HepG2 (cell line): Measurements from ENCODE around the gene PRMT6. TPM values are rescaled to one million over a fixed set of nuclear protein-coding genes. Genes with fewer than 3 reads are reported as not detected.

ENCODE experiments used
- HOXA5 ChIP-seq: sonication (generic); formaldehyde crosslinking; IDR thresholded peaks from 2 replicates; pipeline ENCODE4 v1.4.0; 2020; ENCODE audit warnings: missing genetic modification reagents
- IKZF4 ChIP-seq: sonication (generic); formaldehyde crosslinking; IDR thresholded peaks from 2 replicates; pipeline ENCODE4 v1.5.1; 2020; ENCODE audit warnings: borderline replicate concordance, mild to moderate bottlenecking, low read depth, missing genetic modification reagents; ENCODE audit errors: not compliant biosample characterization
- KDM5B ChIP-seq: sonication (generic); formaldehyde crosslinking; IDR thresholded peaks from 2 replicates; pipeline ENCODE4 v1.4.0; 2020; ENCODE audit warnings: missing genetic modification reagents, mild to moderate bottlenecking, borderline replicate concordance
- MAZ ChIP-seq, 2 experiments: sonication (generic) in 1 of 2; formaldehyde crosslinking in 1 of 2; IDR thresholded peaks; 2 replicates each; pipeline versions ENCODE4 v1.5.0 to v1.6.1; 2012 to 2020; ENCODE audit warnings: low read depth in 2 of 2, mild to moderate bottlenecking in 2 of 2, borderline replicate concordance in 1 of 2, improper control_type of control experiment in 1 of 2, low read length in 1 of 2, missing genetic modification reagents in 1 of 2, moderate library complexity in 1 of 2
- MIER3 ChIP-seq: IDR thresholded peaks from 2 replicates; pipeline ENCODE4 v1.6.1; 2016; ENCODE audit warnings: missing compliant biosample characterization, borderline replicate concordance
- NFIB ChIP-seq: sonication (generic); formaldehyde crosslinking; IDR thresholded peaks from 2 replicates; pipeline ENCODE4 v1.9.0; 2021; ENCODE audit warnings: missing genetic modification reagents, mild to moderate bottlenecking, borderline replicate concordance
- NR2F6 ChIP-seq, 2 experiments: IDR thresholded peaks; 2 replicates each; pipeline ENCODE4 v1.6.1; 2016; ENCODE audit warnings: antibody characterized with exemption in 1 of 2, mild to moderate bottlenecking in 1 of 2
- SALL2 ChIP-seq: sonication (generic); formaldehyde crosslinking; IDR thresholded peaks from 2 replicates; pipeline ENCODE4 v1.8.1; 2023; ENCODE audit warnings: mild to moderate bottlenecking, missing genetic modification reagents, inconsistent platforms
- SP2 ChIP-seq: sonication (generic); formaldehyde crosslinking; IDR thresholded peaks from 2 replicates; pipeline ENCODE4 v1.5.1; 2020; ENCODE audit warnings: mild to moderate bottlenecking, missing genetic modification reagents
- SRSF4 ChIP-seq: fragments of 200-400 bp; formaldehyde crosslinking; IDR thresholded peaks from one replicate; pipeline ENCODE4 v1.6.1; 2018; ENCODE audit warnings: mild to moderate bottlenecking, low read depth, low read length, moderate library complexity; ENCODE audit not compliant: poor library complexity, severe bottlenecking
- TCF12 ChIP-seq, 2 experiments: fragments of 450-650 bp in 1 of 2; sonication (generic) in 1 of 2; formaldehyde crosslinking in 1 of 2; IDR thresholded peaks; 2 replicates each; pipeline versions ENCODE4 v1.6.1 to v1.8.0; 2017 to 2022; ENCODE audit warnings: antibody characterized with exemption in 1 of 2, mild to moderate bottlenecking in 1 of 2, missing genetic modification reagents in 1 of 2, moderate library complexity in 1 of 2
- TFDP2 ChIP-seq: sonication (generic); formaldehyde crosslinking; IDR thresholded peaks from 2 replicates; pipeline ENCODE4 v1.4.0; 2020; ENCODE audit warnings: missing genetic modification reagents
- TSC22D2 ChIP-seq: sonication (generic); formaldehyde crosslinking; IDR thresholded peaks from 2 replicates; pipeline ENCODE4 v1.5.1; 2020; ENCODE audit warnings: missing genetic modification reagents, mild to moderate bottlenecking, borderline replicate concordance
- ZNF180 ChIP-seq: sonication (generic); formaldehyde crosslinking; IDR thresholded peaks from 2 replicates; pipeline ENCODE4 v1.4.0; 2020; ENCODE audit warnings: low read depth, missing genetic modification reagents, borderline replicate concordance
- ZNF646 ChIP-seq: sonication (generic); formaldehyde crosslinking; IDR thresholded peaks from 2 replicates; pipeline ENCODE4 v1.9.0; 2021; ENCODE audit warnings: mild to moderate bottlenecking, missing genetic modification reagents
- ZNF720 ChIP-seq: sonication (generic); formaldehyde crosslinking; IDR thresholded peaks from 2 replicates; pipeline ENCODE4 v1.4.0; 2020; ENCODE audit warnings: missing genetic modification reagents
- ZNF788 ChIP-seq: sonication (generic); formaldehyde crosslinking; IDR thresholded peaks from 2 replicates; pipeline ENCODE4 v1.5.0; 2020; ENCODE audit warnings: mild to moderate bottlenecking, missing genetic modification reagents, borderline replicate concordance
- polyA plus RNA-seq, 8 experiments: library from polyadenylated mRNA; depleted of rRNA in 3 of 8; stranded (reverse) in 7 of 8; unstranded in 1 of 8; fragments of >200 nt; fragmentation: Illumina TruSeq in 4 of 8; extraction: Trizol in 4 of 8; gene quantifications; 2 replicates each; pipeline versions ENCODE4 v1.2.1 to v1.2.3, GENCODE V29; 2011 to 2016; ENCODE audit warnings: low read depth in 4 of 8, missing spikeins in 1 of 8, mixed read lengths in 1 of 8; ENCODE audit not compliant: insufficient read depth in 1 of 8
- total RNA-seq, 5 experiments: library from RNA; depleted of rRNA; stranded (reverse); fragments of >200 nt; fragmentation: Illumina TruSeq; extraction: Trizol; gene quantifications; 2 replicates each; pipeline ENCODE4 v1.2.3, GENCODE V29; 2016; ENCODE audit warnings: low read depth in 1 of 5
- TF ChIP-seq, protein P1 (sequence below): sonication (generic); formaldehyde crosslinking; IDR thresholded peaks from 2 replicates; pipeline ENCODE4 v1.4.0; 2020; ENCODE audit warnings: mild to moderate bottlenecking, missing genetic modification reagents
- TF ChIP-seq, protein P2 (sequence below): sonication (generic); formaldehyde crosslinking; IDR thresholded peaks from 2 replicates; pipeline ENCODE4 v1.5.0; 2020; ENCODE audit warnings: missing genetic modification reagents, mild to moderate bottlenecking, borderline replicate concordance

Gene PRMT6
- total and polyA plus RNA-seq, 2 of the 13 experiments (the other 11 are each of a cell fraction or from before 2014, with no cell fraction given) = 8.1 to 15.8 TPM

DNA sequence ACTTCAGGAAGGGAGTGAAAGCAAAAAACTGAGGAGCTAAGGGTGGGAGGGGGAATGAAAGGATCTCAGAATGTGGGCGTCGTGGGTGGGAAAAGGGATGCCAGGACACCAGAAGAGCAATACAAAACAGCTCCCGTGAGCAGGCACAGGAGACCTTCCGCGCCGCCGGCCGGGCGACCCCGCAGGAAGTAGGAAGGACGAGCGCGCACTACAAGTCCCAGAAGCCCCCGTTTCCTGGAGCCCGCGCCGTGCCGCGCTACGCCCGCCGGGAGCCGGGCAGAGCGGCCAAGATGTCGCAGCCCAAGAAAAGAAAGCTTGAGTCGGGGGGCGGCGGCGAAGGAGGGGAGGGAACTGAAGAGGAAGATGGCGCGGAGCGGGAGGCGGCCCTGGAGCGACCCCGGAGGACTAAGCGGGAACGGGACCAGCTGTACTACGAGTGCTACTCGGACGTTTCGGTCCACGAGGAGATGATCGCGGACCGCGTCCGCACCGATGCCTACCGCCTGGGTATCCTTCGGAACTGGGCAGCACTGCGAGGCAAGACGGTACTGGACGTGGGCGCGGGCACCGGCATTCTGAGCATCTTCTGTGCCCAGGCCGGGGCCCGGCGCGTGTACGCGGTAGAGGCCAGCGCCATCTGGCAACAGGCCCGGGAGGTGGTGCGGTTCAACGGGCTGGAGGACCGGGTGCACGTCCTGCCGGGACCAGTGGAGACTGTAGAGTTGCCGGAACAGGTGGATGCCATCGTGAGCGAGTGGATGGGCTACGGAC is at the start of gene PRMT6 (continued):
- TF ChIP-seq ZNF646 (CRISPR knock-in tag) (no peak), TCF12 (IDR thresholded peaks at IDR 0.05) (no peak), TCF12 (CRISPR knock-in tag; IDR thresholded peaks at IDR 0.05) (no peak), ZNF720 (CRISPR knock-in tag) (no peak), MIER3 (CRISPR knock-in tag) (no peak), ZNF788 (peak; percentile 60; the same call in 1 of the 2 replicates), SP2 (no peak), TFDP2 (CRISPR knock-in tag) (peak; percentile 86), ZNF180 (CRISPR knock-in tag) (no peak), IKZF4 (CRISPR knock-in tag) (no peak), SRSF4 (no peak), KDM5B (CRISPR knock-in tag) (no peak; the same call in none of the 2 replicates), NFIB (CRISPR knock-in tag) (no peak), SALL2 (CRISPR knock-in tag) (0 out of 2 replicates have a peak, but pooled peaks have one; percentile 64), MAZ (IDR thresholded peaks at IDR 0.05; ENCODE audit: borderline replicate concordance, low read depth, low read length) (no peak), MAZ (CRISPR knock-in tag; IDR thresholded peaks at IDR 0.05; ENCODE audit: low read depth) (no peak), NR2F6 (IDR thresholded peaks at IDR 0.05) (no peak), NR2F6 (CRISPR knock-in tag; IDR thresholded peaks at IDR 0.05) (no peak), TSC22D2 (CRISPR knock-in tag) (no peak), HOXA5 (CRISPR knock-in tag) (peak; percentile 54; the same call in 1 of the 2 replicates)
- TF ChIP-seq, protein P1, sequence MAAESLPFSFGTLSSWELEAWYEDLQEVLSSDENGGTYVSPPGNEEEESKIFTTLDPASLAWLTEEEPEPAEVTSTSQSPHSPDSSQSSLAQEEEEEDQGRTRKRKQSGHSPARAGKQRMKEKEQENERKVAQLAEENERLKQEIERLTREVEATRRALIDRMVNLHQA (CRISPR knock-in tag) = no peak
- TF ChIP-seq, protein P2, sequence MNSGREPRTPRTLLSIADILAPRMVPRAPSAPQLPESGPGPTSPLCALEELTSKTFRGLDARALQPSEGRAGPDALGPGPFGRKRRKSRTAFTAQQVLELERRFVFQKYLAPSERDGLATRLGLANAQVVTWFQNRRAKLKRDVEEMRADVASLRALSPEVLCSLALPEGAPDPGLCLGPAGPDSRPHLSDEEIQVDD (CRISPR knock-in tag) = no peak
